ENCODE measurements around the gene STYK1. TPM values are rescaled to one million over a fixed set of nuclear protein-coding genes. Genes with fewer than 3 reads are reported as not detected.

STYK1 gene
- total RNA-seq, 4 donors from 2014 or later: 2.0 to 2.5 (median 2.2) TPM

- WGBS, 2 donors: 68 to 75% methylated on average over 5 of the region's 5 CpGs
Observed at GRCh38 chr12:10634427-10634826, 39.4 kb downstream of the STYK1 start.

GRCh38 chr12:10633541-10633940 is 40.3 kb downstream of the STYK1 start:
- TF ChIP-seq POLR2A (IDR thresholded peaks at IDR 0.05) (no peak), CTCF (IDR thresholded peaks at IDR 0.05) (no peak)
- no peak overlapping the region for H3K4me3 ChIP-seq (ENCODE audit: low read depth, poor library complexity, severe bottlenecking)
- WGBS, 2 donors: 67 to 73% methylated on average over 3 of the region's 3 CpGs
- no peak for DNase-seq (ENCODE audit: low spot score in 2 of 2)
- intact Hi-C loops (cut with DNase I; ENCODE audit: low total_unique reads): no loop called here

More at GRCh38 chr12:10634427-10634826, 39.4 kb downstream of the STYK1 start:
- TF ChIP-seq POLR2A (IDR thresholded peaks at IDR 0.05) (no peak), CTCF (IDR thresholded peaks at IDR 0.05) (no peak)
- DNase-seq (ENCODE audit: low spot score in 2 of 2): no peak
- no peak overlapping the region for H3K4me3 ChIP-seq (ENCODE audit: low read depth, poor library complexity, severe bottlenecking)
- intact Hi-C loops (cut with DNase I; ENCODE audit: low total_unique reads): no loop called here

- no peak for DNase-seq (ENCODE audit: low spot score in 2 of 2)
- TF ChIP-seq CTCF (IDR thresholded peaks at IDR 0.05): no peak
- TF ChIP-seq POLR2A (IDR thresholded peaks at IDR 0.05): no peak
- intact Hi-C loops (cut with DNase I; ENCODE audit: low total_unique reads): no loop called here
- H3K4me3 ChIP-seq (ENCODE audit: low read depth, poor library complexity, severe bottlenecking): no peak overlapping the region
Observed at GRCh38 chr12:10632226-10632625, 41.6 kb downstream of the STYK1 start.

- 63 to 65% methylated on average over 3 of the region's 3 CpGs for WGBS, 2 donors
- intact Hi-C loops (cut with DNase I; ENCODE audit: low total_unique reads): no loop called here
- H3K4me3 ChIP-seq (ENCODE audit: low read depth, poor library complexity, severe bottlenecking): no peak overlapping the region
- no peak for DNase-seq (ENCODE audit: low spot score in 2 of 2)
- no peak for TF ChIP-seq CTCF (IDR thresholded peaks at IDR 0.05)
- no peak for TF ChIP-seq POLR2A (IDR thresholded peaks at IDR 0.05)
Observed at GRCh38 chr12:10624605-10625004, 49.2 kb downstream of the STYK1 start.

GRCh38 chr12:10623131-10623530 is 50.7 kb downstream of the STYK1 start:
- intact Hi-C loops (cut with DNase I; ENCODE audit: low total_unique reads): no loop called here
- H3K4me3 ChIP-seq (ENCODE audit: low read depth, poor library complexity, severe bottlenecking): no peak overlapping the region
- no peak for TF ChIP-seq POLR2A (IDR thresholded peaks at IDR 0.05)
- TF ChIP-seq CTCF (IDR thresholded peaks at IDR 0.05): no peak
- DNase-seq (ENCODE audit: low spot score in 2 of 2): no peak

GRCh38 chr12:10621278-10621677 is 52.6 kb downstream of the STYK1 start:
- intact Hi-C loops (cut with DNase I; ENCODE audit: low total_unique reads): no loop called here
- no peak for TF ChIP-seq CTCF (IDR thresholded peaks at IDR 0.05)
- no peak for TF ChIP-seq POLR2A (IDR thresholded peaks at IDR 0.05)
- no peak for DNase-seq (ENCODE audit: low spot score in 2 of 2)
- H3K4me3 ChIP-seq (ENCODE audit: low read depth, poor library complexity, severe bottlenecking): no peak overlapping the region
- WGBS, 2 donors: 81 to 89% methylated on average over 1 of the region's 1 CpG
